22Rv1 (cell line): ENCODE results near the gene ZEB1.
A peak's percentile ranks its signal among the peaks of the same experiment; 100 is the strongest.

Experiments used
- H3K27ac ChIP-seq: fragments of 450-650 bp; 2 replicates; pipeline ENCODE4 v1.5.1; 2017
- CTCF ChIP-seq: fragments of 450-650 bp; IDR thresholded peaks from 2 replicates; pipeline ENCODE4 v1.5.1; 2017; ENCODE audit warnings: mild to moderate bottlenecking
- ZFX ChIP-seq: fragments of 450-650 bp; IDR thresholded peaks from 2 replicates; pipeline ENCODE4 v1.6.1; 2017; ENCODE audit warnings: antibody characterized with exemption, borderline replicate concordance

ZEB1 gene

GRCh38 chr10:31468536-31468859, 149.5 kb downstream of the ZEB1 start:
- TF ChIP-seq CTCF = peak; percentile 59
- TF ChIP-seq ZFX = no peak
- H3K27ac ChIP-seq = no peak overlapping the region

- no peak for TF ChIP-seq CTCF
- no peak for TF ChIP-seq ZFX
- H3K27ac ChIP-seq = no peak overlapping the region
These were observed 156.5 kb downstream of the ZEB1 start for GRCh38 chr10:31475519-31475918.

- no peak overlapping the region for H3K27ac ChIP-seq
- TF ChIP-seq CTCF (no peak), ZFX (no peak)
These were observed 157.1 kb downstream of the ZEB1 start for GRCh38 chr10:31476088-31476487.

- TF ChIP-seq ZFX = no peak
- TF ChIP-seq CTCF = no peak
These were observed 158.6 kb downstream of the ZEB1 start for GRCh38 chr10:31477584-31477983.

GRCh38 chr10:31479752-31480151, 160.7 kb downstream of the ZEB1 start:
- no peak overlapping the region for H3K27ac ChIP-seq
- no peak for TF ChIP-seq CTCF
- TF ChIP-seq ZFX = no peak

More at GRCh38 chr10:31477584-31477983, 158.6 kb downstream of the ZEB1 start:
- no peak overlapping the region for H3K27ac ChIP-seq

GRCh38 chr10:31483546-31483945, 164.5 kb downstream of the ZEB1 start:
- no peak overlapping the region for H3K27ac ChIP-seq
- no peak for TF ChIP-seq CTCF
- no peak for TF ChIP-seq ZFX

- TF ChIP-seq CTCF (no peak), ZFX (no peak)
- no peak overlapping the region for H3K27ac ChIP-seq
These were observed 165.6 kb downstream of the ZEB1 start for GRCh38 chr10:31484431-31485135.
